Brain microvascular endothelial cell (primary cell): Measurements from ENCODE around the gene SIGLEC14.

ENCODE experiments used
- DNase-seq: peaks from one replicate; pipeline ENCODE4 v3.0.0-alpha.2; 2020
- H3K27ac ChIP-seq: fragments of 250-450 bp; sonication (Bioruptor Pico); 2 replicates; pipeline ENCODE4 v1.5.1; 2020; ENCODE audit warnings: mild to moderate bottlenecking, moderate library complexity
- H3K27me3 ChIP-seq: fragments of 250-450 bp; sonication (Bioruptor Pico); replicated peaks from 2 replicates; pipeline ENCODE4 v1.5.1; 2020; ENCODE audit warnings: mild to moderate bottlenecking
- H3K36me3 ChIP-seq: fragments of 250-450 bp; sonication (Bioruptor Pico); replicated peaks from 2 replicates; pipeline ENCODE4 v1.5.1; 2020; ENCODE audit warnings: mild to moderate bottlenecking
- H3K4me3 ChIP-seq: 2 replicates; pipeline ENCODE4 v1.5.1; 2011; ENCODE audit warnings: low read depth, mild to moderate bottlenecking, control low read depth, low read length, moderate library complexity
- CTCF ChIP-seq: IDR thresholded peaks from 2 replicates; pipeline ENCODE4 v1.5.1; 2011; ENCODE audit warnings: low read depth, mild to moderate bottlenecking, moderate library complexity, low read length, control low read depth, inconsistent platforms; ENCODE audit errors: missing control alignments
- in situ Hi-C: cut with HindIII; loops from 2 replicates; pipeline ENCODE4 v1.10.0; 2017; ENCODE audit warnings: low sequenced_read_pairs, low pct_ligation_motif_present

SIGLEC14 gene

GRCh38 chr19:51651216-51651846 is 4.7 kb upstream of the SIGLEC14 start:
- Histone ChIP-seq H3K4me3 (no peak overlapping the region), H3K27me3 (no peaks in the 10 kb centered on the region), H3K36me3 (no peaks in the 10 kb centered on the region), H3K27ac (no peak overlapping the region)
- in situ Hi-C loops, result no loop called here
- DNase-seq, result no peak
- TF ChIP-seq CTCF, result no peak

- in situ Hi-C loops, result no loop called here
- H3K36me3 ChIP-seq, result no peaks in the 10 kb centered on the region
- no peaks in the 10 kb centered on the region for H3K27me3 ChIP-seq
- no peak for DNase-seq
- H3K27ac ChIP-seq, result no peak overlapping the region
- no peak for TF ChIP-seq CTCF
- no peak overlapping the region for H3K4me3 ChIP-seq
Observed at GRCh38 chr19:51647318-51647717, 693 bp upstream of the SIGLEC14 start.

GRCh38 chr19:51644636-51645271 is 1.9 kb downstream of the SIGLEC14 start:
- Histone ChIP-seq H3K27me3 (no peaks in the 10 kb centered on the region), H3K36me3 (no peaks in the 10 kb centered on the region), H3K4me3 (no peak overlapping the region), H3K27ac (no peak overlapping the region)
- in situ Hi-C loops, result no loop called here
- no peak for DNase-seq
- TF ChIP-seq CTCF, result no peak

- Histone ChIP-seq H3K27me3 (no peaks in the 10 kb centered on the region), H3K36me3 (no peaks in the 10 kb centered on the region), H3K27ac (no peak overlapping the region), H3K4me3 (no peak overlapping the region)
- no peak for TF ChIP-seq CTCF
- no peak for DNase-seq
- in situ Hi-C loops, result no loop called here
Observed at GRCh38 chr19:51641648-51642047, 5.0 kb downstream of the SIGLEC14 start.

GRCh38 chr19:51640386-51640785 is 6.2 kb downstream of the SIGLEC14 start:
- in situ Hi-C loops, result no loop called here
- no peak for DNase-seq
- no peak overlapping the region for H3K27ac ChIP-seq
- H3K27me3 ChIP-seq, result no peaks in the 10 kb centered on the region
- no peak overlapping the region for H3K4me3 ChIP-seq
- H3K36me3 ChIP-seq, result no peaks in the 10 kb centered on the region
- TF ChIP-seq CTCF, result no peak

GRCh38 chr19:51639916-51640315 is 6.7 kb downstream of the SIGLEC14 start:
- Histone ChIP-seq H3K4me3 (no peak overlapping the region), H3K27me3 (no peaks in the 10 kb centered on the region), H3K36me3 (no peaks in the 10 kb centered on the region), H3K27ac (no peak overlapping the region)
- in situ Hi-C loops, result no loop called here
- TF ChIP-seq CTCF, result no peak
- no peak for DNase-seq
